ENCODE results near the gene TMEM144.
"Not testable (repeated sequence)": the region's sequence is repeated elsewhere in the genome, so short reads cannot be mapped to it uniquely, and the experiment has no call there.

Gene TMEM144

GRCh38 chr4:158238575-158238974 lies 28.3 kb downstream of the TMEM144 start:
- no peak for DNase-seq (ENCODE audit: low read depth)

- DNase-seq (ENCODE audit: low read depth): no peak
These were observed 28.9 kb downstream of the TMEM144 start for GRCh38 chr4:158239196-158239595.

- DNase-seq (ENCODE audit: low read depth): no peak
These were observed 32.8 kb downstream of the TMEM144 start for GRCh38 chr4:158243071-158243470.

GRCh38 chr4:158250321-158250720 lies 40.0 kb downstream of the TMEM144 start:
- DNase-seq (ENCODE audit: low read depth): no peak

GRCh38 chr4:158253350-158253980 lies 43.2 kb downstream of the TMEM144 start:
- DNase-seq (ENCODE audit: low read depth): peak; percentile 6

- DNase-seq (ENCODE audit: low read depth): no peak
These were observed 44.0 kb downstream of the TMEM144 start for GRCh38 chr4:158254292-158254691.

- no peak for DNase-seq (ENCODE audit: low read depth)
These were observed 45.5 kb downstream of the TMEM144 start for GRCh38 chr4:158255727-158256324.

- DNase-seq (ENCODE audit: low read depth): no peak
These were observed 49.8 kb downstream of the TMEM144 start for GRCh38 chr4:158259955-158260575.

- DNase-seq (ENCODE audit: low read depth): no peak
These were observed 51.2 kb downstream of the TMEM144 start for GRCh38 chr4:158261480-158261879.

GRCh38 chr4:158268553-158268952 lies 58.3 kb downstream of the TMEM144 start:
- DNase-seq (ENCODE audit: low read depth): no peak

- DNase-seq (ENCODE audit: low read depth): no peak
These were observed 64.3 kb downstream of the TMEM144 start for GRCh38 chr4:158274636-158275035.

GRCh38 chr4:158277558-158277957 lies 67.3 kb downstream of the TMEM144 start:
- DNase-seq (ENCODE audit: low read depth): no peak

- not testable (repeated sequence) for DNase-seq (ENCODE audit: low read depth)
These were observed 68.8 kb downstream of the TMEM144 start for GRCh38 chr4:158279052-158279451.

- DNase-seq (ENCODE audit: low read depth): no peak
These were observed 70.6 kb downstream of the TMEM144 start for GRCh38 chr4:158280856-158281255.

- no peak for DNase-seq (ENCODE audit: low read depth)
These were observed 72.0 kb downstream of the TMEM144 start for GRCh38 chr4:158282252-158282651.

- DNase-seq (ENCODE audit: low read depth): no peak
These were observed 75.3 kb downstream of the TMEM144 start for GRCh38 chr4:158285429-158286216.

- DNase-seq (ENCODE audit: low read depth): no peak
These were observed 80.6 kb downstream of the TMEM144 start for GRCh38 chr4:158290912-158291311.

GRCh38 chr4:158291334-158292055 lies 81.2 kb downstream of the TMEM144 start:
- no peak for DNase-seq (ENCODE audit: low read depth)

GRCh38 chr4:158292156-158292555 lies 81.9 kb downstream of the TMEM144 start:
- DNase-seq (ENCODE audit: low read depth): no peak

GRCh38 chr4:158295053-158295452 lies 84.8 kb downstream of the TMEM144 start:
- no peak for DNase-seq (ENCODE audit: low read depth)

- DNase-seq (ENCODE audit: low read depth): no peak
These were observed 87.6 kb downstream of the TMEM144 start for GRCh38 chr4:158297866-158298265.

GRCh38 chr4:158299459-158300007 lies 89.2 kb downstream of the TMEM144 start:
- no peak for DNase-seq (ENCODE audit: low read depth)
